ENCODE results near the gene VDR.
"Not testable (repeated sequence)": the region's sequence is repeated elsewhere in the genome, so short reads cannot be mapped to it uniquely, and the experiment has no call there.

The VDR gene

GRCh38 chr12:47844264-47845019 is 60.4 kb downstream of the VDR start:
- DNase-seq: no peak

GRCh38 chr12:47843226-47843980 is 61.4 kb downstream of the VDR start:
- DNase-seq: no peak

- DNase-seq: not testable (repeated sequence)
Observed at GRCh38 chr12:47842543-47842942, 62.3 kb downstream of the VDR start.

GRCh38 chr12:47841910-47842309 is 62.9 kb downstream of the VDR start:
- DNase-seq: no peak

GRCh38 chr12:47841501-47841900 is 63.3 kb downstream of the VDR start:
- no peak for DNase-seq

GRCh38 chr12:47840571-47840970 is 64.2 kb downstream of the VDR start:
- no peak for DNase-seq

GRCh38 chr12:47839214-47839876 is 65.4 kb downstream of the VDR start:
- no peak for DNase-seq

- peak; percentile 71 for DNase-seq
Observed at GRCh38 chr12:47838286-47838931, 66.4 kb downstream of the VDR start.

GRCh38 chr12:47837190-47838171 is 67.3 kb downstream of the VDR start:
- DNase-seq: peak; percentile 80

GRCh38 chr12:47835831-47836155 is 69.0 kb downstream of the VDR start:
- peak; percentile 62 for DNase-seq

GRCh38 chr12:47835006-47835830 is 69.6 kb downstream of the VDR start:
- DNase-seq: no peak

GRCh38 chr12:47834199-47834903 is 70.4 kb downstream of the VDR start:
- DNase-seq: peak; percentile 92

- DNase-seq: peak; percentile 71
Observed at GRCh38 chr12:47833591-47834012, 71.2 kb downstream of the VDR start.

GRCh38 chr12:47832263-47832933 is 72.4 kb downstream of the VDR start:
- no peak for DNase-seq

- DNase-seq: no peak
Observed at GRCh38 chr12:47829584-47829983, 75.2 kb downstream of the VDR start.

GRCh38 chr12:47828976-47829482 is 75.8 kb downstream of the VDR start:
- peak; percentile 94 for DNase-seq

GRCh38 chr12:47828008-47828975 is 76.5 kb downstream of the VDR start:
- DNase-seq: peak; percentile 56

- DNase-seq: no peak
Observed at GRCh38 chr12:47825173-47825639, 79.6 kb downstream of the VDR start.

Measured in OCI-M1 (cell line).